ENCODE results near the gene AFMID.

GRCh38 chr17:78219396-78220150 is 32.4 kb downstream of the AFMID start:
- no peak for TF ChIP-seq POLR2A (IDR thresholded peaks at IDR 0.05)
- no peak for TF ChIP-seq CTCF (IDR thresholded peaks at IDR 0.05)
